Prostate gland (tissue), 2 donors: Measurements from ENCODE around the gene BRD2. TPM values are rescaled to one million over a fixed set of nuclear protein-coding genes. Genes with fewer than 3 reads are reported as not detected.

Experiments
- DNase-seq: peaks from one replicate; pipeline ENCODE4 v3.0.0-alpha.2; 2019; ENCODE audit warnings: low spot score
- H3K27ac ChIP-seq, 2 donors: fragments of 200-600 bp; sonication (generic); 2 replicates each; pipeline ENCODE4 v1.5.1; 2017 to 2019
- H3K27me3 ChIP-seq: fragments of 200-600 bp; sonication (generic); replicated peaks from 2 replicates; pipeline ENCODE4 v1.5.1; 2019; ENCODE audit not compliant: insufficient read depth
- H3K36me3 ChIP-seq, 2 donors: fragments of 200-600 bp; sonication (generic); 1 replicate in 1 of 2; 2 replicates in 1 of 2; pipeline versions ENCODE4 v1.5.1 to v1.8.1; 2017 to 2019
- H3K4me1 ChIP-seq: fragments of 200-600 bp; sonication (generic); replicated peaks from 2 replicates; pipeline ENCODE4 v1.5.1; 2019
- H3K4me3 ChIP-seq, 2 donors: fragments of 200-600 bp; sonication (generic); 2 replicates each; pipeline ENCODE4 v1.5.1; 2017 to 2019
- H3K9me3 ChIP-seq: fragments of 200-600 bp; sonication (generic); 2 replicates; pipeline ENCODE4 v1.5.1; 2017
- POLR2A ChIP-seq: fragments of 450-650 bp; IDR thresholded peaks from one replicate; pipeline ENCODE4 v1.6.1; 2016; ENCODE audit warnings: antibody characterized with exemption, mild to moderate bottlenecking
- POLR2AphosphoS5 ChIP-seq: sonication (generic); formaldehyde crosslinking; IDR thresholded peaks from one replicate; pipeline ENCODE4 v1.6.1; 2017; ENCODE audit warnings: antibody characterized with exemption
- WGBS: methylation state at CpG from one replicate; pipeline ENCODE4 v1.1.5; 2018; 5-methylcytosine and 5-hydroxymethylcytosine counted together
- intact Hi-C: fragments of 100-400 bp; cut with DNase I; formaldehyde crosslinking; loops from one replicate; pipeline ENCODE4 v1.14.2; 2022
- total RNA-seq, 2 donors: library from RNA; depleted of rRNA; stranded (reverse); fragments of >200 nt; gene quantifications; one replicate each; pipeline ENCODE4 v1.1.0, GENCODE V29; 2016
- TF ChIP-seq, protein P1 (sequence below), 4 experiments: fragments of 200-600 bp in 2 of 4; fragments of 450-650 bp in 2 of 4; sonication (generic) in 2 of 4; IDR thresholded peaks; 1 replicate in 3 of 4; 2 replicates in 1 of 4; pipeline ENCODE4 v1.5.1; 2016 to 2019; ENCODE audit warnings: antibody characterized with exemption in 4 of 4, mild to moderate bottlenecking in 2 of 4, moderate library complexity in 2 of 4

The BRD2 gene
- total RNA-seq, 2 donors from 2014 or later: 153 to 252 TPM

DNA sequence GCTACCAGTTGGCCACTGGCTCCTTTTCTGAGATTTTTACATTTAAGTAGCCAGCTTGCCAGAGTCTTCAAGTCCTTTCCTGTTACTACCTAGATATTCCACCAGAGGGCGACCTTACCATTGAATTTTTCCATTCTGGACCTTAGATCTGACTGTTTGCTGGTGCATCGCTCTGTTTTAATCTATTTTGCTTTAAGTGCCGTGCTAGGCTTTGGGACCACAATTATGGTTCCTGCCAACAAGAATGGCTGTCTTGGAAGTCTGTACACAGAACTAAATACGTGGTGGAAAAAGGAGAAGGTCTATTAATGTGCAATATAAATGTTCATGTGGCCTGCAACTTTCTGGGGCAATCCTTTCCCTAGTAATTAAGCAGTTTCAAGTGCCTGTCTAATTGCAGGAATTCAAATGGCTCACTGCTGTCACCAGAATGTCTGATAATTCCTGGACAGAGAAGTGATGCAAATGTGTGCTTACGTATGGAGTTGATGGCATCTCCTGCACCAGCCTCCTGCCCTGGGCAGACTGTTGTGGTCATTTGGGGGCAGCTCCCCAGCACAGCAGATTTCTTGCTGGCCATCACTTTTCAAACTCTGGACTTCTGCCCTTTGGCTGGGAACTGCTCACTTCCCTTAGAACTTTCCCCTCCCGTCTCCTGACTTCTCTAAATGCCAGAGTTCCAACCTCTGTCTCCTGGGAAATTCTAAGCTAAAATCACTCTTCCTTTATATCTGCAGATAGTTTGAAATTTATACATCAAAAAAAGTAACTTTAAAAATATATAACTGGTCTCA, 46.6 kb downstream of the BRD2 start:
- 21% methylated on average over 6 of the region's 6 CpGs for WGBS
- TF ChIP-seq POLR2AphosphoS5: peak; percentile 26
- no peak for TF ChIP-seq POLR2A
- TF ChIP-seq, protein P1, sequence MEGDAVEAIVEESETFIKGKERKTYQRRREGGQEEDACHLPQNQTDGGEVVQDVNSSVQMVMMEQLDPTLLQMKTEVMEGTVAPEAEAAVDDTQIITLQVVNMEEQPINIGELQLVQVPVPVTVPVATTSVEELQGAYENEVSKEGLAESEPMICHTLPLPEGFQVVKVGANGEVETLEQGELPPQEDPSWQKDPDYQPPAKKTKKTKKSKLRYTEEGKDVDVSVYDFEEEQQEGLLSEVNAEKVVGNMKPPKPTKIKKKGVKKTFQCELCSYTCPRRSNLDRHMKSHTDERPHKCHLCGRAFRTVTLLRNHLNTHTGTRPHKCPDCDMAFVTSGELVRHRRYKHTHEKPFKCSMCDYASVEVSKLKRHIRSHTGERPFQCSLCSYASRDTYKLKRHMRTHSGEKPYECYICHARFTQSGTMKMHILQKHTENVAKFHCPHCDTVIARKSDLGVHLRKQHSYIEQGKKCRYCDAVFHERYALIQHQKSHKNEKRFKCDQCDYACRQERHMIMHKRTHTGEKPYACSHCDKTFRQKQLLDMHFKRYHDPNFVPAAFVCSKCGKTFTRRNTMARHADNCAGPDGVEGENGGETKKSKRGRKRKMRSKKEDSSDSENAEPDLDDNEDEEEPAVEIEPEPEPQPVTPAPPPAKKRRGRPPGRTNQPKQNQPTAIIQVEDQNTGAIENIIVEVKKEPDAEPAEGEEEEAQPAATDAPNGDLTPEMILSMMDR (IDR thresholded peaks at IDR 0.05): peak; percentile 65 to 88 (median 83)
- intact Hi-C loops: loop anchor here (2.0 to 10.0 kb wide), 2 partner anchors 130 to 234 kb away; no protein-coding TSS in a partner anchor
- Histone ChIP-seq H3K4me3 (no peak overlapping the region), H3K9me3 (no peaks in the 10 kb centered on the region), H3K27me3 (no peaks in the 10 kb centered on the region), H3K27ac (no peak overlapping the region), H3K4me1 (no peaks in the 10 kb centered on the region), H3K36me3 (no peaks in the 10 kb centered on the region)
- peak; percentile 62 for DNase-seq

DNA sequence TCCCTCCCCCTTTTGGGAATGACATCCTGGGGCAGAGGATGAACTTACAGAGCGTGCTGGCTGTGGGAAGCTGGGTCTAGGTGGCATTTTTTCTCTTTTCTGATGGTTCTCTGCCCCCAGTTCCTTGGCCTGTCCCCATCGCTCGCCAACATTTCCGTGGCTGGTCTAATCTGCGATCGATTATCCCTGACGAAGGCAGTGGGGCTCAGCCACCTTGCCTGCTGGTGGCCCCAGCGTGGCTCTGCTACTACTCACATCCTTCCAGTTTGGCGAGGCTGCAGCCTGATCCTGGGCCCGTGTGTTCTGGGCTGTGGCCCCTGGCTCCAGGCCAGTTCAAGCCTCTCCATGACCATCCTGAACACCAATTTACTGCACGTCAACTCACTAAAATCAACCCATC, 47.4 kb downstream of the BRD2 start:
- Histone ChIP-seq H3K36me3 (no peaks in the 10 kb centered on the region), H3K4me1 (no peaks in the 10 kb centered on the region), H3K27ac (no peak overlapping the region), H3K4me3 (no peak overlapping the region), H3K27me3 (no peaks in the 10 kb centered on the region), H3K9me3 (no peaks in the 10 kb centered on the region)
- 80% methylated on average over 11 of the region's 11 CpGs for WGBS
- TF ChIP-seq POLR2A (no peak), POLR2AphosphoS5 (no peak)
- TF ChIP-seq, protein P1 (IDR thresholded peaks at IDR 0.05): no peak
- DNase-seq: no peak
- intact Hi-C loops: loop anchor here (2.0 to 10.0 kb wide), 3 partner anchors 67 to 233 kb away; no protein-coding TSS in a partner anchor

DNA sequence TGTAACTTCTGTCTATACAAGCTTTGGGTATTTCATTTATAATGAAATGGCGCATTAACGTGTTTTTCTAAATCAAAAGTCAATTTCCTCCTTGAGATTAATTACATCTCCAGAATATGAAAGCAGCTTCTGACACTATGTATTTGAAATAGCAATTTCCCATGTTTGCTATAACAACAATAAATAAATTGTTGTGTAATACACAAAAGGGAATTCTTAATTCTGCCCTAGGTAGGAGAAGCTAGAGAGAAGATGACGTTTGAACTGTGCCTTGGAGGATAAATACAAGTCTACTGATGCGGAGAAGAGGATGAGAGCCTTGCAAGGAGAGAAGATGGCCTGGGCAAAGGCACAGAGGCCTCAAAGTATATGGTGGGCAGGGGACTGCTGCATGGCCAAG, 48.6 kb downstream of the BRD2 start:
- Histone ChIP-seq H3K27ac (no peak overlapping the region), H3K36me3 (no peaks in the 10 kb centered on the region), H3K4me3 (no peak overlapping the region), H3K27me3 (no peaks in the 10 kb centered on the region), H3K9me3 (no peaks in the 10 kb centered on the region), H3K4me1 (no peaks in the 10 kb centered on the region)
- WGBS: 83% methylated on average over 4 of the region's 4 CpGs
- TF ChIP-seq POLR2A (no peak), POLR2AphosphoS5 (no peak)
- TF ChIP-seq, protein P1 (IDR thresholded peaks at IDR 0.05): no peak
- DNase-seq: no peak
- intact Hi-C loops: loop anchor here (2.0 to 10.0 kb wide), 2 partner anchors 66 to 128 kb away; no protein-coding TSS in a partner anchor

DNA sequence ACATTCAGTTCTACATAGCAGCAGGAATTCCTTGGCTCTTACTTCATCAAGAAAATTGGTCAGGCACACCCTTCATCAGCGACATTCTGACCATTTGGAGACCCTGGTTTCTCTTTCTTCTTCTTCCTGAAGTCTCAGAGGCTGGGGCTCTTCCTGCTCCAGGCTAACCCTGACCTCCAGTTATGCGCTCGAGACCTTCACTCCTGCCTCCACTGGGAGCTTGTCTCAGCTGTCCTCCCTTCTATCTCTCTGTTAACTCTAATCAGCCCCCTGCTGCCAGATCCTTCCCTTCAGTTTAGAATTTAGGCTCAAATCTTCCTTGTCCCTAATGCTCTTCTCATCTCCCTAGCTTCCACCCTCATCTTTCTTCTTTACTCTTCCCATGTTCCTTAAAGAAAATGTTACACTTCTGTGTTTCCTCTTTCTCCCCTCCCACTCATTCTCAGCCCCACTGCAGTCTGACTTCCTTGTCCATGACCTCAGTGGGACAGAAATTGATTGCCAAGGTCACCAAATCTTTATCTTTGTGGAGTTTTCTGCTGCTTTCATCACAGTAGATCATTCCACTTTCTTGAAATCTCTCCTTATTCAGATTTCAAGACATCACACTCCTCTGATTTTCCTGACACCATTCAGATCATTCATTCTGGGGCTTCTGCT, 49.4 kb downstream of the BRD2 start:
- no peaks in the 10 kb centered on the region for H3K9me3 ChIP-seq
- H3K4me1 ChIP-seq: no peaks in the 10 kb centered on the region
- TF ChIP-seq, protein P1 (IDR thresholded peaks at IDR 0.05): no peak
- TF ChIP-seq POLR2AphosphoS5: no peak
- no peak for TF ChIP-seq POLR2A
- H3K4me3 ChIP-seq: no peak overlapping the region
- no peaks in the 10 kb centered on the region for H3K27me3 ChIP-seq
- no peaks in the 10 kb centered on the region for H3K36me3 ChIP-seq
- 88% methylated on average over 3 of the region's 3 CpGs for WGBS
- intact Hi-C loops: loop anchor here (2.0 to 10.0 kb wide), 2 partner anchors 65 to 127 kb away; no protein-coding TSS in a partner anchor
- no peak for DNase-seq
- H3K27ac ChIP-seq: peak overlapping the region in 1 of 2 donors; percentile 50
